Thyroid gland (tissue), 4 donors: ENCODE data around the gene TNNI3.

Experiments
- CTCF ChIP-seq, 6 experiments: fragments of 200-600 bp in 3 of 6; fragments of 450-650 bp in 3 of 6; sonication (generic) in 3 of 6; IDR thresholded peaks; one replicate each; pipeline ENCODE4 v1.5.1; 2016 to 2019; ENCODE audit warnings: antibody characterized with exemption in 6 of 6, mild to moderate bottlenecking in 2 of 6, inconsistent platforms in 1 of 6, moderate library complexity in 1 of 6
- POLR2A ChIP-seq, 2 donors: fragments of 450-650 bp; IDR thresholded peaks; one replicate each; pipeline ENCODE4 v1.6.1; 2017; ENCODE audit warnings: antibody characterized with exemption in 2 of 2, mild to moderate bottlenecking in 2 of 2, moderate library complexity in 1 of 2

- no peak for TF ChIP-seq CTCF (IDR thresholded peaks at IDR 0.05)
- no peak for TF ChIP-seq POLR2A (IDR thresholded peaks at IDR 0.05)
Measured at GRCh38 chr19:55186080-55186479, 28.5 kb upstream of the TNNI3 start.
